ENCODE data around the gene TMEFF2.

- TF ChIP-seq, protein P1, sequence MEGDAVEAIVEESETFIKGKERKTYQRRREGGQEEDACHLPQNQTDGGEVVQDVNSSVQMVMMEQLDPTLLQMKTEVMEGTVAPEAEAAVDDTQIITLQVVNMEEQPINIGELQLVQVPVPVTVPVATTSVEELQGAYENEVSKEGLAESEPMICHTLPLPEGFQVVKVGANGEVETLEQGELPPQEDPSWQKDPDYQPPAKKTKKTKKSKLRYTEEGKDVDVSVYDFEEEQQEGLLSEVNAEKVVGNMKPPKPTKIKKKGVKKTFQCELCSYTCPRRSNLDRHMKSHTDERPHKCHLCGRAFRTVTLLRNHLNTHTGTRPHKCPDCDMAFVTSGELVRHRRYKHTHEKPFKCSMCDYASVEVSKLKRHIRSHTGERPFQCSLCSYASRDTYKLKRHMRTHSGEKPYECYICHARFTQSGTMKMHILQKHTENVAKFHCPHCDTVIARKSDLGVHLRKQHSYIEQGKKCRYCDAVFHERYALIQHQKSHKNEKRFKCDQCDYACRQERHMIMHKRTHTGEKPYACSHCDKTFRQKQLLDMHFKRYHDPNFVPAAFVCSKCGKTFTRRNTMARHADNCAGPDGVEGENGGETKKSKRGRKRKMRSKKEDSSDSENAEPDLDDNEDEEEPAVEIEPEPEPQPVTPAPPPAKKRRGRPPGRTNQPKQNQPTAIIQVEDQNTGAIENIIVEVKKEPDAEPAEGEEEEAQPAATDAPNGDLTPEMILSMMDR (IDR thresholded peaks at IDR 0.05 in 4 of 5, conservative IDR thresholded peaks at IDR 0.05 in 1 of 5): no peak
- no peak for TF ChIP-seq POLR2A (IDR thresholded peaks at IDR 0.05)
These were observed 150.2 kb downstream of the TMEFF2 start for GRCh38 chr2:192044496-192044895.

Measured in gastrocnemius medialis (tissue), 4 donors.